ENCODE results near the gene KBTBD3. TPM values are rescaled to one million over a fixed set of nuclear protein-coding genes. Genes with fewer than 3 reads are reported as not detected.

KBTBD3 gene
- polyA plus RNA-seq, 2 of the 4 experiments (the other 2 are of a cell fraction), result 3.7 to 6.9 TPM

- TF ChIP-seq HOXB13 (CRISPR knock-in tag; IDR thresholded peaks at IDR 0.05; ENCODE audit: low read depth) (no peak), EHMT2 (IDR thresholded peaks at IDR 0.05; ENCODE audit: low read depth) (no peak), KDM5A (IDR thresholded peaks at IDR 0.05) (no peak), CEBPB (IDR thresholded peaks at IDR 0.05) (no peak), GATA3 (IDR thresholded peaks at IDR 0.05; ENCODE audit: borderline replicate concordance) (no peak), ESRRA (IDR thresholded peaks at IDR 0.05; ENCODE audit: borderline replicate concordance, low read length) (no peak), ATOH8 (CRISPR knock-in tag; IDR thresholded peaks at IDR 0.05; ENCODE audit: low read depth) (no peak)
Observed at GRCh38 chr11:106032861-106033260, 44.3 kb downstream of the KBTBD3 start (continued).

- no peak overlapping the region for H3K4me2 ChIP-seq
- H3K27ac ChIP-seq, result no peak overlapping the region
- ChIA-PET POLR2A (no interaction called here), CTCF (no interaction called here)
- 44% methylated on average over 3 of the region's 3 CpGs for WGBS (ENCODE audit: missing lambda C conversion rate)
- TF ChIP-seq HEYL (CRISPR knock-in tag; IDR thresholded peaks at IDR 0.05) (no peak), FOXS1 (CRISPR knock-in tag; IDR thresholded peaks at IDR 0.05) (no peak), POLR2A (IDR thresholded peaks at IDR 0.05; ENCODE audit: low read length) (no peak), JUN (IDR thresholded peaks at IDR 0.05) (no peak), USF2 (IDR thresholded peaks at IDR 0.05) (0 out of 2 replicates have a peak, but pooled peaks have one; percentile 3)
- no peaks in the 10 kb centered on the region for H3K4me1 ChIP-seq
- no peaks in the 10 kb centered on the region for H3K9me3 ChIP-seq
- H3K4me3 ChIP-seq, result no peak overlapping the region
- DNase-seq (ENCODE audit: low read depth in 1 of 2, low spot score in 1 of 2) (no peak), ATAC-seq (no peak), FAIRE-seq (no peak)
Observed at GRCh38 chr11:106031936-106032335, 45.2 kb downstream of the KBTBD3 start.

DNA sequence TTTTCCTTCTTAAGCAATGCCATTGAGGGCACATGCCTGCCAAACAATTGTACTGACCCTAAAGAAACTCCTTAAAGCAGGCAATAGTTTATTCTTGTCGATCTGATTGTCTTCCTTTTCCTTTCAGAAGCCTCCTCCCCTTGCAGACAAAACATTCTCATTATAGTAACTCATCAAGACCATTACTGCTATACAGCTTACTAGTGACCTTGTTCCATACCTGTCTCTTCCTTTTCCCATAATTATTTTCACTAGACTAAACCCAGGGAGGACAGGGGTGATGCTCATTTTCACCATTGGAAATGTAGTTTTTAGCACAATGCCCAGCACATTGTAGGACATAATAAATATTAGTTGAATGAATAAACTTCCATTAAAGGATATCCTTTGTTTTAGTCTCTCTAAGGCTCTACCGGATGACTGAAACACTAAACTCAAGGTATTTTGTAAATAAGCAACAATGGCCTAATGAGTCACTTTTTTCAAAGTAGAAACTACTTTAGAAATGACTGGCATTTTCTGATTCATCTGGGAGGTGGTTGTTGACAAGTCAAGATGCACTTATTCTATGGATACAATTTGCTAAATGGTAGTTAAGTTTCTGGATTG is 45.8 kb downstream of the KBTBD3 start:
- peak overlapping the region; percentile 25; the same call in 1 of the 3 replicates for H3K4me2 ChIP-seq
- FAIRE-seq, result no peak
- no peak for ATAC-seq

GRCh38 chr11:106030609-106031008 is 46.5 kb downstream of the KBTBD3 start:
- FAIRE-seq (no peak), DNase-seq (ENCODE audit: low read depth in 1 of 2, low spot score in 1 of 2) (no peak), ATAC-seq (no peak)
- H3K9me3 ChIP-seq, result no peaks in the 10 kb centered on the region
- no peak overlapping the region for H3K27ac ChIP-seq
- H3K4me3 ChIP-seq, result no peak overlapping the region
- H3K4me2 ChIP-seq, result no peak overlapping the region
- CTCF ChIA-PET, result no interaction called here
- WGBS (ENCODE audit: missing lambda C conversion rate), result 44% methylated on average over 4 of the region's 4 CpGs
- TF ChIP-seq BHLHE40 (IDR thresholded peaks at IDR 0.05; ENCODE audit: low read depth, low read length), result no peak
- TF ChIP-seq ESRRA (IDR thresholded peaks at IDR 0.05; ENCODE audit: borderline replicate concordance, low read length), result no peak
- no peak for TF ChIP-seq MYC (IDR thresholded peaks at IDR 0.05; ENCODE audit: borderline replicate concordance, low read length)
- TF ChIP-seq EHMT2 (IDR thresholded peaks at IDR 0.05; ENCODE audit: low read depth), result no peak
- no peak for TF ChIP-seq HOXB5 (CRISPR knock-in tag; IDR thresholded peaks at IDR 0.05)
- no peak for TF ChIP-seq NR3C1 (IDR thresholded peaks at IDR 0.05)
- TF ChIP-seq, protein P1, sequence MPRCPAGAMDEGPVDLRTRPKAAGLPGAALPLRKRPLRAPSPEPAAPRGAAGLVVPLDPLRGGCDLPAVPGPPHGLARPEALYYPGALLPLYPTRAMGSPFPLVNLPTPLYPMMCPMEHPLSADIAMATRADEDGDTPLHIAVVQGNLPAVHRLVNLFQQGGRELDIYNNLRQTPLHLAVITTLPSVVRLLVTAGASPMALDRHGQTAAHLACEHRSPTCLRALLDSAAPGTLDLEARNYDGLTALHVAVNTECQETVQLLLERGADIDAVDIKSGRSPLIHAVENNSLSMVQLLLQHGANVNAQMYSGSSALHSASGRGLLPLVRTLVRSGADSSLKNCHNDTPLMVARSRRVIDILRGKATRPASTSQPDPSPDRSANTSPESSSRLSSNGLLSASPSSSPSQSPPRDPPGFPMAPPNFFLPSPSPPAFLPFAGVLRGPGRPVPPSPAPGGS (IDR thresholded peaks at IDR 0.05), result no peak
- POLR2A ChIA-PET, result no interaction called here
- no peaks in the 10 kb centered on the region for H3K4me1 ChIP-seq

More for the DNA sequence above, 45.8 kb downstream of the KBTBD3 start:
- Histone ChIP-seq H3K4me1 (no peaks in the 10 kb centered on the region), H3K9me3 (no peaks in the 10 kb centered on the region), H3K27ac (no peak overlapping the region), H3K4me3 (no peak overlapping the region)
- WGBS (ENCODE audit: missing lambda C conversion rate), result 4% methylated on average over 2 of the region's 2 CpGs
- DNase-seq (ENCODE audit: low read depth in 1 of 2, low spot score in 1 of 2), result no peak
- CTCF ChIA-PET, result no interaction called here
- POLR2A ChIA-PET, result no interaction called here
- TF ChIP-seq CBX8 (IDR thresholded peaks at IDR 0.05) (no peak), FOSL2 (IDR thresholded peaks at IDR 0.05) (no peak), FOSL2 (CRISPR knock-in tag; IDR thresholded peaks at IDR 0.05) (0 out of 2 replicates have a peak, but pooled peaks have one; percentile 10), RCOR1 (IDR thresholded peaks at IDR 0.05; ENCODE audit: low read depth, low read length) (no peak)
- TF ChIP-seq, protein P2, sequence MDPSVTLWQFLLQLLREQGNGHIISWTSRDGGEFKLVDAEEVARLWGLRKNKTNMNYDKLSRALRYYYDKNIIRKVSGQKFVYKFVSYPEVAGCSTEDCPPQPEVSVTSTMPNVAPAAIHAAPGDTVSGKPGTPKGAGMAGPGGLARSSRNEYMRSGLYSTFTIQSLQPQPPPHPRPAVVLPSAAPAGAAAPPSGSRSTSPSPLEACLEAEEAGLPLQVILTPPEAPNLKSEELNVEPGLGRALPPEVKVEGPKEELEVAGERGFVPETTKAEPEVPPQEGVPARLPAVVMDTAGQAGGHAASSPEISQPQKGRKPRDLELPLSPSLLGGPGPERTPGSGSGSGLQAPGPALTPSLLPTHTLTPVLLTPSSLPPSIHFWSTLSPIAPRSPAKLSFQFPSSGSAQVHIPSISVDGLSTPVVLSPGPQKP (IDR thresholded peaks at IDR 0.05; ENCODE audit: low read depth, low read length), result no peak

Measured in A549 (cell line).